Left ventricle myocardium inferior (tissue), 1 donor: ENCODE data around the gene GCC2. TPM values are rescaled to one million over a fixed set of nuclear protein-coding genes. Genes with fewer than 3 reads are reported as not detected.

Source experiments
- DNase-seq: peaks from one replicate; pipeline ENCODE4 v3.0.0-alpha.2; 2020
- H3K27ac ChIP-seq: fragments of 200-600 bp; replicated peaks from 2 replicates; pipeline ENCODE4 v1.8.0; 2021
- H3K27me3 ChIP-seq: fragments of 200-600 bp; 2 replicates; pipeline ENCODE4 v1.8.0; 2021; ENCODE audit warnings: low read depth
- H3K36me3 ChIP-seq: fragments of 200-600 bp; 2 replicates; pipeline ENCODE4 v1.8.0; 2021
- H3K4me1 ChIP-seq: fragments of 200-600 bp; 2 replicates; pipeline ENCODE4 v1.8.0; 2021
- H3K4me3 ChIP-seq: fragments of 200-600 bp; 2 replicates; pipeline ENCODE4 v1.8.0; 2021; ENCODE audit warnings: mild to moderate bottlenecking, moderate library complexity
- H3K9me3 ChIP-seq: fragments of 200-600 bp; replicated peaks from 2 replicates; pipeline ENCODE4 v1.8.0; 2021
- CTCF ChIP-seq: fragments of 200-600 bp; IDR thresholded peaks from 2 replicates; pipeline ENCODE4 v1.8.0; 2021; ENCODE audit warnings: antibody characterized with exemption, mild to moderate bottlenecking, borderline replicate concordance
- intact Hi-C: fragments of 100-400 bp; cut with micrococcal nuclease; formaldehyde crosslinking; loops from one replicate; pipeline ENCODE4 v1.11.0; 2022
- total RNA-seq: library from RNA; stranded (reverse); fragmentation: NEBNext Ultra II Directional; extraction: Animal tissue kit (Norgen Biotek cat#: 25700); gene quantifications from one replicate; pipeline ENCODE4 v1.2.1, GENCODE V29; 2021
- donor health status: DM: no; HTN: yes; CAD: no; lungs with severe emphysema.

GCC2 gene
- total RNA-seq, 1 donor from 2014 or later: 24.9 TPM

GRCh38 chr2:108533832-108534583 lies 85.0 kb downstream of the GCC2 start, which contains the start of gene LIMS1:
TSS of gene LIMS1 (plus strand) at chr2:108534470. CDS start at chr2:108534563, 93 bp downstream.
- Histone ChIP-seq H3K27ac (peak within 1 kb of the TSS; percentile 91), H3K27me3 (no peaks in the 10 kb centered on the region), H3K9me3 (no peaks in the 10 kb centered on the region), H3K4me3 (peak within 1 kb of the TSS; percentile 77), H3K36me3 (no peaks in the 10 kb centered on the region), H3K4me1 (peaks cover 43% of the 10 kb centered on the region)
- DNase-seq: peak; percentile 94
- intact Hi-C loops: loop anchor here (10.0 kb wide), 1 partner anchor 51 kb away; no protein-coding TSS in a partner anchor
- peak; percentile 11 for TF ChIP-seq CTCF

GRCh38 chr2:108534584-108535356 lies 85.8 kb downstream of the GCC2 start:
- TF ChIP-seq CTCF: no peak
- Histone ChIP-seq H3K9me3 (no peaks in the 10 kb centered on the region), H3K4me3 (peak overlapping the region; percentile 77), H3K4me1 (peaks cover 43% of the 10 kb centered on the region), H3K27me3 (no peaks in the 10 kb centered on the region), H3K27ac (peak overlapping the region; percentile 91), H3K36me3 (no peaks in the 10 kb centered on the region)
- peak; percentile 46 for DNase-seq
- intact Hi-C loops: loop anchor here (10.0 kb wide), 1 partner anchor 50 kb away; no protein-coding TSS in a partner anchor

- H3K4me3 ChIP-seq: peak overlapping the region; percentile 77
- no peak for TF ChIP-seq CTCF
- H3K27ac ChIP-seq: peak overlapping the region; percentile 91
- H3K9me3 ChIP-seq: no peaks in the 10 kb centered on the region
- no peak for DNase-seq
- intact Hi-C loops: loop anchor here (10.0 kb wide), 1 partner anchor 50 kb away; no protein-coding TSS in a partner anchor
- peaks cover 46% of the 10 kb centered on the region for H3K4me1 ChIP-seq
- H3K36me3 ChIP-seq: no peaks in the 10 kb centered on the region
- no peaks in the 10 kb centered on the region for H3K27me3 ChIP-seq
Measured at GRCh38 chr2:108535357-108535631, 86.3 kb downstream of the GCC2 start.

GRCh38 chr2:108536133-108536780 lies 87.3 kb downstream of the GCC2 start:
- Histone ChIP-seq H3K27me3 (no peaks in the 10 kb centered on the region), H3K4me3 (peak overlapping the region; percentile 77), H3K27ac (no peak overlapping the region), H3K9me3 (no peaks in the 10 kb centered on the region), H3K4me1 (peaks cover 55% of the 10 kb centered on the region), H3K36me3 (no peaks in the 10 kb centered on the region)
- no peak for TF ChIP-seq CTCF
- intact Hi-C loops: loop anchor here (10.0 kb wide), 1 partner anchor 49 kb away; no protein-coding TSS in a partner anchor
- DNase-seq: no peak

DNA sequence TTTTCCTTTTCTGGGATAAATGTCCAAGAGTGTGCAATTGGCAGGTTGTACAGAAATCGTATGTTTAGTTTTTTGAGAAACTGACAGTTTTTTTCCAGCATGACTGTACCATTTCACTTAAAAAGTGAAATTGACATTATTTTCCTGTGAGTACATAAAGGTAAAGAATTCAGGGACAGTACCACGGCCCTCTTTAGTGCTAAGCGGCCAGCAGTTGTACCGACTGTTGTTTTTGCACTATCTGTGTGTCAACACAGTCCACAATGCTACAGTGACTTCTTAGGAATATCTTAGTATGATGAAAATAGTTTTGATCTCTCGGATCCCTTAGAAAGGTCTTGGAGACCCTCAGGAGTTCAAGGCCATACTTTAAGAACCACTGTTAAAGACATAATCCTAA lies 87.9 kb downstream of the GCC2 start:
- H3K27me3 ChIP-seq: no peaks in the 10 kb centered on the region
- no peak overlapping the region for H3K4me3 ChIP-seq
- no peak overlapping the region for H3K27ac ChIP-seq
- no peak for TF ChIP-seq CTCF
- H3K36me3 ChIP-seq: no peaks in the 10 kb centered on the region
- no peak for DNase-seq
- no peaks in the 10 kb centered on the region for H3K9me3 ChIP-seq
- intact Hi-C loops: loop anchor here (10.0 kb wide), 1 partner anchor 48 kb away; no protein-coding TSS in a partner anchor
- peaks cover 62% of the 10 kb centered on the region for H3K4me1 ChIP-seq
